Measurements from ENCODE around the gene LIN7C.

Gene LIN7C

GRCh38 chr11:27471589-27472397 lies 34.8 kb downstream of the LIN7C start:
- in situ Hi-C loops (cut with MboI; ENCODE audit: low sequenced_read_pairs) = no loop called here

- in situ Hi-C loops (cut with MboI; ENCODE audit: low sequenced_read_pairs) = no loop called here
Observed at GRCh38 chr11:27470826-27471588, 35.6 kb downstream of the LIN7C start.

- in situ Hi-C loops (cut with MboI; ENCODE audit: low sequenced_read_pairs) = no loop called here
Observed at GRCh38 chr11:27470166-27470565, 36.4 kb downstream of the LIN7C start.

- in situ Hi-C loops (cut with MboI; ENCODE audit: low sequenced_read_pairs) = no loop called here
Observed at GRCh38 chr11:27468995-27469695, 37.4 kb downstream of the LIN7C start.

GRCh38 chr11:27468209-27468994 lies 38.2 kb downstream of the LIN7C start:
- in situ Hi-C loops (cut with MboI; ENCODE audit: low sequenced_read_pairs) = no loop called here

GRCh38 chr11:27467181-27467913 lies 39.2 kb downstream of the LIN7C start:
- in situ Hi-C loops (cut with MboI; ENCODE audit: low sequenced_read_pairs) = no loop called here

GRCh38 chr11:27466363-27466762 lies 40.2 kb downstream of the LIN7C start:
- in situ Hi-C loops (cut with MboI; ENCODE audit: low sequenced_read_pairs) = no loop called here

- in situ Hi-C loops (cut with MboI; ENCODE audit: low sequenced_read_pairs) = no loop called here
Observed at GRCh38 chr11:27465629-27466028, 40.9 kb downstream of the LIN7C start.

GRCh38 chr11:27464909-27465308 lies 41.7 kb downstream of the LIN7C start:
- in situ Hi-C loops (cut with MboI; ENCODE audit: low sequenced_read_pairs) = no loop called here

- in situ Hi-C loops (cut with MboI; ENCODE audit: low sequenced_read_pairs) = no loop called here
Observed at GRCh38 chr11:27464289-27464696, 42.3 kb downstream of the LIN7C start.

- in situ Hi-C loops (cut with MboI; ENCODE audit: low sequenced_read_pairs) = no loop called here
Observed at GRCh38 chr11:27462543-27462942, 44.0 kb downstream of the LIN7C start.

GRCh38 chr11:27460158-27460978 lies 46.2 kb downstream of the LIN7C start:
- in situ Hi-C loops (cut with MboI; ENCODE audit: low sequenced_read_pairs) = no loop called here

GRCh38 chr11:27459191-27459590 lies 47.4 kb downstream of the LIN7C start:
- in situ Hi-C loops (cut with MboI; ENCODE audit: low sequenced_read_pairs) = no loop called here

GRCh38 chr11:27458182-27458581 lies 48.4 kb downstream of the LIN7C start:
- in situ Hi-C loops (cut with MboI; ENCODE audit: low sequenced_read_pairs) = no loop called here

- in situ Hi-C loops (cut with MboI; ENCODE audit: low sequenced_read_pairs) = no loop called here
Observed at GRCh38 chr11:27456795-27457329, 49.7 kb downstream of the LIN7C start.

GRCh38 chr11:27456140-27456794 lies 50.3 kb downstream of the LIN7C start:
- in situ Hi-C loops (cut with MboI; ENCODE audit: low sequenced_read_pairs) = no loop called here

GRCh38 chr11:27455667-27456066 lies 50.9 kb downstream of the LIN7C start:
- in situ Hi-C loops (cut with MboI; ENCODE audit: low sequenced_read_pairs) = no loop called here

- in situ Hi-C loops (cut with MboI; ENCODE audit: low sequenced_read_pairs) = no loop called here
Observed at GRCh38 chr11:27453701-27454100, 52.9 kb downstream of the LIN7C start.
